Ureter (tissue), 1 donor: ENCODE data around the gene RPS6KA2. TPM values are rescaled to one million over a fixed set of nuclear protein-coding genes. Genes with fewer than 3 reads are reported as not detected.
"Not testable (repeated sequence)": the region's sequence is repeated elsewhere in the genome, so short reads cannot be mapped to it uniquely, and the experiment has no call there.

Experiments
- DNase-seq: peaks from one replicate; pipeline ENCODE4 v3.0.0-alpha.2; 2020; ENCODE audit warnings: low spot score
- total RNA-seq: library from RNA; stranded (reverse); gene quantifications from one replicate; pipeline ENCODE4 v1.2.4, GENCODE V29; 2023
- donor health status: DM: yes; HTN: yes; CAD: no.

Gene RPS6KA2
- total RNA-seq, 1 donor from 2014 or later = 85.3 TPM

DNA sequence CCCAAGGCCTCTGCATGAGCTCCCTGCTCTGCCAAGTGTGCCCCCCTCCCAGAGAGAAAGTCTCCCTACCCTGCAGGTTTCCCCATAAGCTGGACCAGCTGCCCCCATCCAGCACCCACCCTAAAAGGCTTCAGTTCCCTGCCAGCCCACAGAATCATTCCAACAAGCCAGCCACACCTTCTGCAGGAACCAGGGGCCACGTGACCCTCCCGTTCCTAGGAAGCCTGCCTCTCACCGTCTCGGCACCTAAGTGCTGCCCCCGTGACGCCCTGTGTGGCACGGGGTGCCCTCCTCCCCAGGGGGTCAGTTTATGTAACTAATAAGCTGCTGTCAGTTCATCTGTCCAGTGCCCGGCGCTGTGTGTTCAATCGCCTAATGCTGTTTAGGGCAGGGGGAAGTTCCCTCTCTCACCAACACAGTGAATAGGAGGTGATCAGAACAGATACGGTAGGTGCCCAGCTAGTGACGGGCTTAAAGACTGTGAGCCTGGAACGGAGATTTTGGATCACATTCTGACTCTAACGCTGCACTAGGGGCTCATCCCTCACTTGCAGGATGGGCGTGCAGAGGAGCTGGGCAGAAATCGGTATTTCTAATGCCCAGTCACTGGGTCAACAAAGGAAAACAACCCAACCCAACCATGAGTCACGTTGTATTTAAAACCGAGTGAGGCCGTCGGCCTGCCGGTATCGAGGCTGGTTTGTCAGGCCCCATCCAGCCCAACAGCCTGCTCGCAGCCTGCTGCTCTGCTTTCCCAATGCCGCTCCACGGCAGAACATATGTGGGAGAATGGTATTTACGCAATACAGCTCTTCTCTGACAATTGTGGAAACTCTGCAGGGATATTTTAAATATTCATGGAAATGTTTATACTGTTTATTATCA lies 96.6 kb downstream of the RPS6KA2 start:
- no peak for DNase-seq

DNA sequence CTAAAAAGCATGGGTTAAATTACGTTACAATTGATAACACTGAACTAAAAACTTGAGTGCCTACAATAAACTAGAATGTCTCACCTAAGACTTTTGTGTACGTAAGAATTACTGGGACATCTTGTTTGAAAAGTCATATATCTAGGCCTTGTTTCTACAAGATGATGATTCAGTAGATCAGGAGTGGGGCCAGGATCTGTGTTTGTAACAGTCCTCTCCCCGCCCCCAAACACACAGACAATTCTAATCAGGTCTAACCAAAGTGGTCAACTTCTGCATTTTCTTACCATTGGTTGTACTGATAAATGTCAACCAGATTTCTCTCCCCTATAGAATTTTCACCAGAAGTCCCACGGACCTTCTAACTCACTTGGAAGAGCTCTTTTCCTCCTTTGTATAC lies 97.5 kb downstream of the RPS6KA2 start:
- no peak for DNase-seq

DNA sequence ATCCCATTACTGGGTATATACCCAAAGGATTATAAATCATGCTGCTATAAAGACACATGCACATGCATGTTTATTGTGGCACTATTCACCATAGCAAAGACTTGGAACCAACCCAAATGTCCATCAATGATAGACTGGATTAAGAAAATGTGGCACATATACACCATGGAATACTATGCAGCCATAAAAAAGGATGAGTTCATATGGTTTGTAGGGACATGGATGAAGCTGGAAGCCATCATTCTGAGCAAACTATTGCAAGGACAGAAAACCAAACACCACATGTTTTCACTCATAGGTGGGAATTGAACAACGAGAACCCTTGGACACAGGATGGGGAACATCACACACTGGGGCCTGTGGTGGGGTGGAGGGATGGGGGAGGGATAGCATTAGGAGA lies 98.0 kb downstream of the RPS6KA2 start:
- DNase-seq = not testable (repeated sequence)

DNA sequence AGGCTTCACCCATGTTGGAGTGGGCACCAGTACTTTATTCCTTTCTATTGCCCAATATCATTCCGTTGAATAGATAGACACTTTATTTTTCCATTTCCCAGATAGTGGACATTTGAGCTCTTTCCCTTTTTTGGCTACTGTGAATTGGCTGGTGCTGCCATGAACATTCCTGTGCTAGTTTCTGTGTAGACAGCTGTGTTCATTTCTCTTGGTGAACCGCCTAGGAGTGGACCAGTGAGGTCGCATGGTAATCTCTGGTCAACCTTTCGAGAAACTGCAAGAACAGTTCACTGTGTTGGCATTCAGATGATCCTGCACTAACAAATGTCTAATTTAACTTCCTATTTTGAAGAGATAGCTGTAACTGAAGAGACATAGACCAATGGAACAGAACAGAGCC lies 99.2 kb downstream of the RPS6KA2 start:
- no peak for DNase-seq

DNA sequence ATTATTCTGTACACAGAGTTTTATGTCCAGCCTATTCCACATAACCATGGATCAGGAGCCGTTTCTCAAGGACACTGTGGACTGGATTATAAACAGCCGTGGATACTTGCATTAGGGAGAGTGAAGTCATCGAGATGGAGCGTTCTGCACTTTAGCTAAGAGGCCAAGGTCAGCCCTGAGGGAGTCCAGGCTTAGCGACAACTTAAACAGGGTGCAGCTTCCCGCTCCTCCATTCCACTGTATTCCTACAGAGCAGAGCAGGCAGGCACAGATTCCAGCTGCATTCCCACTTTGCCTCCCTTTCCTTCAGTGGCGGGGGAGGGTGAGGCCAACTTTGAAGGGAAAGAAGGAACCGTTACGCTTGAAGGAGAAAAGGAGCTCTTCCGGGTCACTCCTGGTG lies 100.1 kb downstream of the RPS6KA2 start:
- no peak for DNase-seq

DNA sequence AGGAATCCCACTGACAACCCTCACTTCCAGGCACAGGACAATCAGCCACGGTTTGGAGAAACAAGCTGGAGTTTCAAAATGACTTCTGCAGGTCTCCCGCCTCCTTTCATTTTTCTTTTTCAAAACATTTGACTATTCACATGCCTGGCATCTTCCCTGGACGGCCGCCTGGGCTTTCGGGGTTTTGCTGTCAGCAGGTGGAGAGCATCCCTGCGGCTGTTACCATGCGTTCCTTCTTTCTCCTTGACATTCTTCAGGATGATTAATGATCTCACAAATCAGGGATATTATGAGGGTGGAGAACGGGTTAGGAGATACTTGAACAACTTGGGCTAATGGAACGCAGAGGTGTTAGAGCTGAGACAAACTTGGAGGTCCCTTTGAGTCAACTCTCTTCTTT lies 101.5 kb downstream of the RPS6KA2 start:
- DNase-seq = no peak

DNA sequence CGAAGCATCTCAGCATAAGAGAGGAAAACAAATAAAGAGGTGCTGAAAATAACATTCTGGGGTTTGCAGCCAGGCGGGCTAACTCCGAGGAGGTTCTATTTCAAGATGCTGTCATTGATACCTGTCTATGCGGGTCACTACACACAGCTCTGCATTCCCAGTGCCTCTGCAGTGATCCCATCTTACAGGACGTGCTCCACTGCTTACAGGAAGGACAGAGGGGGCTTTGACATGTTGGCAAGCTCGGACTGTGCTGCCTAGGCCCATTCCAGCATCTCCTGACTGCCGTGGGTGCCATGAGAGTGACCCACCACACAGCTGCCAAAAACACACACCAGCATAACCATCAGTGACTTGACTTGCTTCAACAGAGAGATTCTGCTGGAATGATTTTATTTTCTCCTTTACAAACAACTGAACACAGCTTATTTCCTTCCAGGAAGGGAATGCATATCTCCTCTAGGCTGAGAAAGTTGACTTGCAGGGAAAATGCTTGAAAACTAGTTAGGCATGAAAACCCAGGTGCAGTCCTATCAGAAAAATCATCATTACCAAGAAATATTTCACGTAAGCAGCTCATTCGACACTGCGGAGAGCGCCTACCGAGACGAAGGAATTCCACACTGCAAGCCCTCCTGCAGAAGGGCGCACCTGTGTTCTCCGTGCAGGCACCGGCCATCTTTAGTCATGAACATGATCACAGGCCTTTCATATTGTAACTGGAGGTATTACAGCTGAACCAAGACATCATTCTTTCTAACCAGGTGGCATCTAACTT lies 103.1 kb downstream of the RPS6KA2 start:
- DNase-seq = no peak

DNA sequence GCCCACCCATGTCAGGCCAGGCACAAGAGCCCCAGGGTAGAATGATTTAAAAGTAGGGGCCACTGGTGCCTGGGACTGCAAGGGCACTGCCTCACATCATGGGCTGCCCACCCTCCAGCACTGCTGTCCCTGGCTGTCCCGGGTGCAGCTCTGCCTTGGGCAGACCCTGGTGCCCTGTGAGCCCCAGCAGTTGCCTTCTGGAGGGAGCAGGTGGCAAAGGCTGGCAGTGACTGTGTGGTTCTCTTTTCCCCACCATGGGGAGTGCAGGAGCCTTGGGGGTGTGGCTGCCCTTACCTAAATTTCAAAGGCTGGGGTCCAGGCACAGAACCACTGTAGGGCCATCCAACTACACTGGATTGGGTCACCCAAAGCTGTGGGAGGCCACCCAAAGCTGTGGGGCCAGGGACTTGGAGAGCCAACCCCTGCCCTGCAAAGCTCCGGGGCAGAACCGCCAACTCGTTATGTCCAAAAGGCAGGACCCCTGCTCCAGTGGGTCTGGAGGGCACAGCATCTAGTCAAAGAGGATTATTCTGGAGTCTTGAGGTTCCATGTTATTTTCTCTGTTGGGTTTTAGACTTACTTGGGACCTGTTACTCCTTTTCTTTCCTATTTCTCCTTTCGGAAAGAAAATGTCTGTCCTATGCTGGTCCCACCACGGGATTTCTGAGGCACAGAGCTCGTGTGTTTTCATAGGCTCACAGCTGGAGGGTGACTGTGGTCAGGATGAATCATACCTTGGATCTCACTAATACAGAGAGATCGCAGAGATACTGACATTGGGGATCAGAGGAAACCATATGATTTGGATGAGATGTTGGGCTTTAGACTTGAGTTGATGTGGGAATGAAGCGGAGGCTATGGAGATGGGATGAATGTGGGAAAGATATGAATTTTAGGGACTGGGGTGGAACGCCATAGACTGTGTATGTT lies 105.9 kb downstream of the RPS6KA2 start:
- no peak for DNase-seq

DNA sequence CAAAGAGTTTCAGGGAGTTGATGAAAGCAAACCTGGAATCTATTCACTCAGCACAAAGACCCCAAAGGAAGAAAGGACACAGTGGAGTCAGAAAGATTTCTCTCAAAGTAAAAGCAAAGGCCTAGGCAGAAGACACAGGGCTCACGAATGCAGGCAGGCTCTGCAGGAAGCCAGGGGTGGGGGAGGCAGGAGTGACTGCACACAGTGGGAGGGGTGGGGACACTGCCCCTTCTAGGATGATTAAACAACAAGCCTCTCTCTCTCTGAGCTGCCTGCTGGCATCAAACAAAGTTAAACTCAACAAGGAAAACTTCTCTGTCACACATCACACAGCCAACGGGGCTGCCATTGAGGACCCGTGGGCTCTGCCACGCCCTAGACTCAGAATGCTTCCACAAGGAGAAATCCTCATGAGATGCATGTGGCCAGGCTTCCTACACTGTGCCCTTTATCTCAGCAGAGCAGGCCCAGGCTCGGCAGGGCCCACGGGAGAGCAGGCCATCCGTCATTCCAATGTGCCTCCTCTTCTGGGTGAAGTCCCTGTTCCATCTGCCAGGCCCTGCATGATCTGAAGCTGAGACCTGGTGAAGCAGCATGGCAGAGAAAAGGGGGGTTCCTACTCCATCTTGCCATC lies 110.7 kb downstream of the RPS6KA2 start:
- DNase-seq = no peak

DNA sequence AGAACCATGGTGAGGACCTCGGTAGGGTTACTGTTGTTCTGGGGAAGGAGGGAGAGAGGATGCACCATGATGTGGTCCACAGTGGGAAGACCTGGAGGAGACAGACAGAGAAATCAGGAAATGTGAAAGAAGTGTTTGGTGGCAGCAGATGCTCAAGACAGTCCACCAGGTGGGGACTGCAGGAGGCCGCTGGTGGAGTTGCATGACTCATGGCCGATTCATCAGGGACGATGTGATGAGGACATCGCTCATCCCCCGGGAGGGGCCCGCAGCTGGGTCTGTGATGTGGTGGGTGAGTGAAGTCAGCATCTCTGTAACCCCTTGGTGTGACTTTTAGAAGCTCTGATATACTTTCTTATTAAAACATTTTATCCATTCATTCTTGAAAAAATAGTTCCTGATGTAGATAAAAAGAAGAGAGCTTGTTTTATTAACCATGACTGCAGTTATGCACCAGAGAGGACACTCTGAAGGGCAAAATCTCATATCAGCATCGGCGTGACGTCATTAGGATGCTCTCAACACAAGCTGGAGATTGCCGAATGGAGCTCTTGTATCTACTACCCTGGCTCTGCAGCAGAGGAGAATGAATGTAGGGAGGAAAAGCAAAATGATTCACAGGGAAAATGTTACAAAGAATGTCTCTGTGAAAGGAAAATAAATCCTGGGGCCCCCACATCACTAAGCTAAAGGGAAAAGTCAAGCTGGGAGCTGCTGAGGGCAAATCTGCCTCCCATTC lies 111.8 kb downstream of the RPS6KA2 start:
- DNase-seq = no peak

DNA sequence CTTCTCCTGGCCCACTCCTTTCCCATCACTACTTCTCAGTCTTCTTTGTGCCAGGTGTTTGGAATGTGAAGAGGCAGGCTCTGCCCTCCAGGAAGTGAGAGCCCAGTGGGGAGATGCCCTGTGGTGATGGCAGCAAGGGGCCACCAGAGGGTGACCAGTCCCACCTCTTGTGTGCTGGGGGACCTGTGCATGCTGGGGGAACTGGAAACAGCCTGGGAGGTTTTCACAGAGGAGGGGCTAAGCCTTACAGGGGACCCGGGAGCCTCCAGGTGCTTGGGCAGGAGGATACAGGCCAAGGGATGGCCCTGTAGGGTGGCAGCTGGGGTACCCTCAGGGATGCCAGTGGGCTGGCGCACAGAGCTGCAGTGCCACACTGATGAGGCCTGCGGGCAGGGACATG lies 112.9 kb downstream of the RPS6KA2 start:
- no peak for DNase-seq

DNA sequence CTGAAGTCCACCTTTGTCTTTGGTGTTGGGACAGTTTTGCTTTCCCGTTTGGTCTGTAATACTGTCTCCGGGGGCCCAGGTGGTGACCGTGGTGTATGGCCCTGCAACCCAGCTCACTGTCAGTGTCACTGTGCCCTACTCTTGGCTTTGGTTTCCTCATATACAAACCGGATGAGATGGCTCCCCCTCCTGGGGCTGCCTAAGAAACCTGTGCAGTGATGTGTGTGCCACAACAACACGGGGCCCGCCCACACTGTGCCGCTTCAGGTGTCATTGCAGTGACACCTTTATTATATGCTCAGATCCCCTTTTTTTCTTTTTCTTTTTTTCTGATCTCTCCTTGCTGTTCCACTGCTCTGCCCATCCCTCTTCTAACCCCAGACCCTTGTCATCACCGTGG lies 114.5 kb downstream of the RPS6KA2 start:
- no peak for DNase-seq

DNA sequence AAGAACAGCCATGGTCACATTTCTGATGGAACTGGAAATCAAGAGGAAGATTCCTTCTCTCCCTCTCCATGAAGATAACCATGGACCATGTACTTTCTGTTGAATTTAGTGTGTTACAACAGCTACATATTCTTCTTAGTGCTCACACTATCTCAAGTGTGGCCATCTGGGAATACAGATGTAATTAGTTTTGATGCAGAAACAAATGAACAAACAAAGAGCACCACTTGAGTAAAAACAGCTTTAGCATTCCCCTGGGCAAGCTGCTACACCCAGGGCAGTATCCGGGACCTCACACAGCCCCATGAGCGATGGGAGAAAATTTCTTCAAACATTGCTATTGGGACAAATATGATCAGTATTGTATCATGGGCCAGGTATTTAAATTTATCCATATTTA lies 115.7 kb downstream of the RPS6KA2 start:
- no peak for DNase-seq

DNA sequence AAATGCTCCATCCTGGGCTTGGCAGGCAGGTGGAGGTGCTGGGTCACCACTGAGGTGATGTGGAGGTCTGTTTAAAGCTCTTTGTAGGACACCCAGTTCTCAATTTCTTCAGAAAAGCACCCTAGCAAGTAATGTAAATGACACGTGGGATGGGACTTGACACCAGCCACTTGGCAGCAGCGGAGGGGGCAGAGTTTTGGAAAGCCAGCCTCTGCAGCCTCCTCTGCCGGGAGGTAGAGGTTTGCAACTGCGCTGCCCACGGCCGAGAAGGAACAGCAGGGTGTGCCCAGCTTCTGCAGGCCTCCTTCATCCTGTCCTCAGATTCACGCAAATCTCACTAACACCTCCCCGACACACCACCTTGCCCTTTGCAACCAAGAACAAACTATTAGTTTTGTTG lies 117.9 kb downstream of the RPS6KA2 start:
- DNase-seq = no peak

DNA sequence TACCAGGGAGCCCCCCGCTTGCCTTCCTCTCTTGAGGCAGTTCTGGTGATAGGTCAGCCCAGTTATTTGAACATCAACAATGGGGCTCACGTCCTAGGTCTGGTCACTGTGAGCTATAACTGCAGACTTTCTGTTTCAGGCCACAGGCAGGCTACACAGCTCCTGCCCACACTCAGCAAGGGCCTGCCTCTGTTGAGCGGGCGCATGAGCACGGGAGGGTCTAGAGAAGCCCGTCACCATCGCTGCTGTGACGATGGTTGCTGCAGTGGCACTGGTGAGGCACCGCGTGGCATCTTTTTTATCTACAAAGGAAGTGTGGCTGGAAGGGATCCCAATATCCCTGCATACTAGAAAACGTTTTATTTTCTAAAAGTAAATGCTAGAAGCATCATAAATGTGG lies 118.3 kb downstream of the RPS6KA2 start:
- no peak for DNase-seq

DNA sequence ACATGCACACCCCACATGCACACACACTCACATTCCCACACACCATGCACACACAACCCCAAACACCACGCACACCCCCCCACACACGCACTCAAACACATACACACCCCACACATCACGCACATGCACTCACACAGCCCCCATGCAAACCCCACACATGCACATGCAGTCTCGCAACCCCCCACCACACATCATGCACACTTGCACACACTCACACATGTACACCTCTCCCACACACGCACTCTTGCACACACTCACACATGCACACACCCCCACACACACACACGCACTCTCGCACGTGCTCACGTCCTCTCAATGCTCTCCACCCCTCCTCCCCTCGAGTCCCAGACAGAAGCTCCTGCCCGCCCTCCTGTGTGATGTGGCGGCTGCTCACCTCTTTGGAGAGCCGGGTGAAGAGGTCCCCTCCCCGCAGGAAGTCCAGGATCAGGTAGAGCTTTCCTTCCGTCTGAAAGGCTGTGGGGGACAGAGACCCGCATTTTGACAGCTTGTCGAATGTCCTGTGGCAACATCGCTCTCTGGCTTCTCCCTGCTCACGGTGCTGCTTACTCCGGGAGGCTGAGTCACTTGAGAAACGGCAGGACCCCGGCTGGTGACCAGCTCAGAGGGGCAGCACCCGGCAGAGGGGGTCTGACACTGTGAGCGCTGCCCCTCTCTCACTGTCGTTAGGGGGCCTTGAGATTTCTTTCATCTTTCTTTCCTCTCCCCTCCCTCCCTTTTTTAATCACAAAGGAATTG lies 119.1 kb downstream of the RPS6KA2 start:
- DNase-seq = no peak

DNA sequence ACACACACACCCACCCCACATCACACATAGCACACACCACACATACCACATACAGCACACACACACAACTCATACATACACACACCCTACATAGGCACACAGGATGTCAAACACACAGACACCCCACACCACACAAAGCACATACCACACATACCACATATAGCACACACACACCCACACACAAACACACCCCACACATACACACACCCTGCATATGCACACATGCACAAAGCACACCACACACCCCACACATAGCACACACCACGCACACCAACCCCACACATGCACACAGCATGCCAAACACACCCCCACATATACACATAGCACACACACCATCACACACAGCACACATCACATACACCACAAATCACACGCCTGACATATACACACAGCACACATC lies 119.7 kb downstream of the RPS6KA2 start:
- DNase-seq = no peak

DNA sequence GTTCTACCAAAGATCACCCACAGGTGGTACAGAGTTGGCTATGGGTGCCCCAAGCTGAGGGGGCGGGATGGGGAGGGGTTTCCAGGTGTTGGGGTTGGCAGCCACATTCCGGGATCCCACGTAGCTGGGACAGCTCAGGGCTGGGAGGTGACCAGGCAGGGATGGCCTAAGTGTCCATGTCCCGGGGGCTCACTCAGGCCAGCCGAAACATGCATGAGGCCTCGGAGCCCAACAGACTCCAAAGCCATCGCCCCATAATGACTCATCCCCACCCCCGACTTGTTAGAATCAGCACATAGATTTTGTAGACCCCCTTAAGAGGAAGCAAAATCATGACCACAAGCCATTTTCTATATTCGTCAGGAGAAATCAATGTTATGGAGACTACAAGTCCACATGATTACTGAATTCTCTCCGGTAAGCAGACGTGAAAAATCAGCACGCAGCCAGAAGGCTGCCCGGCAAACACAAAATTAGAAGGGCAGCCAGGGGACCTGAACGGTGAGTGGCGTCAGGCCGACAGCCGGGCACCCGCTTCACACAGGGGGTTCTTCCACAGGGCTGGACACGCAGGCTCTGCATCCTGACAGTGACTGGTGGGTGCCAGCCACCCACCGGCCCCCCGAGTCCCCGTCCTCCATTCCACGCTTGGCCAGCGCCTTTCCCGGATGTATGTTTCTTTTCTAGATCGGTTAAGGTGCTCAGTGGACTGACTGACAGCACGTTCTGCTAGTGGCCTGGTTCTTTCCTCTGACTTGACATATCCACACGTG lies 121.7 kb downstream of the RPS6KA2 start:
- DNase-seq = no peak

DNA sequence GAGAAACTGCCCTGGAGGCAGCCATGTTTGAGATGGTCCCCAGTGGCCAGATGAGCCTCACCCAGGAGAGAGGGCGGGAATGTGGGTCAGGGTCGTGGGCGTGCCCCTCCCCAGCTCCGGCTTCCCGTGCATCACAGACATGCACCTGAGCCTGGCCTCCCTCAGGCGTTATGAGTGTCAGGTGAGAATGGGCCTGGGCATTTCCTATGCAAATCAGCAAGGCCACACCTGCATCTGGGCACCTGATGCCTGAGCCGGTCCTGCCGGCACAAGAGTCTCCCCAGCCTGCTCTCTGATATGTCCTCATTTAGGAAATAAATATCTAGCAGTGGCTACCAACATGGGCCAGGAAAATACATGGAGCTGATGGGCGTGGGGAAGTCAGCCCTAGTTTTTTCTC lies 123.0 kb downstream of the RPS6KA2 start:
- no peak for DNase-seq
